Measurements from ENCODE around the gene EYS. TPM values are rescaled to one million over a fixed set of nuclear protein-coding genes. Genes with fewer than 3 reads are reported as not detected.

EYS gene
- total and polyA plus RNA-seq, 2 of the 8 experiments (the other 6 are each of a cell fraction or from before 2014, with no cell fraction given) = 0.05 to 0.13 TPM

DNA sequence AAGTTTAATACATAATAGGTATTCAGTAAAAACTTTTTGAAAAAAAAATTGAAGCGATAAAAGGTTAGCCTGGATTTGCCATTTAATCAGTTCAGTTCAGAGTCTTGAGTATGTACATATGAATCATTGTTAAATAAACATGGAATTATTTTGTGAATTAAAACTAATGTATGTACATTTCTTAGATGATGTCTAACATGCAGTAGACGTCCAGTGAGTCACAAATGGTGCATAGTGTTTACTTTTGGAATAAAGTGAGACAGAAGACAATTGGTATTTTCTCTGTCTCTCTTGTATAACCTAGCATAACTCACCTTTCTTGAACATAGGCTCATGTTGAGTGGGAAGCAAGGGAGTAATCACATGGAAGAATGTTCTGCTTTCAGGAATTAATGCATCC lies 83.5 kb downstream of the EYS start:
- FAIRE-seq = no peak
- 91% methylated on average over 2 of the region's 2 CpGs; no CpG with 5 or more reads in 1 of the 2 experiments for WGBS, 2 experiments (ENCODE audit: extremely low coverage in 1 of 2, insufficient coverage in 1 of 2, insufficient read length in 1 of 2, insufficient replicate concordance in 2 of 2, low coverage in 1 of 2, low lambda C conversion rate in 2 of 2, missing lambda C conversion rate in 1 of 2)
- POLR2A ChIA-PET (ENCODE audit: partially characterized antibody) = no interaction called here
- no peak for TF ChIP-seq CBX5 (IDR thresholded peaks at IDR 0.05; ENCODE audit: low read depth, low read length)
- TF ChIP-seq SIRT6 (IDR thresholded peaks at IDR 0.05; ENCODE audit: low read length) = no peak
- TF ChIP-seq, protein P1, sequence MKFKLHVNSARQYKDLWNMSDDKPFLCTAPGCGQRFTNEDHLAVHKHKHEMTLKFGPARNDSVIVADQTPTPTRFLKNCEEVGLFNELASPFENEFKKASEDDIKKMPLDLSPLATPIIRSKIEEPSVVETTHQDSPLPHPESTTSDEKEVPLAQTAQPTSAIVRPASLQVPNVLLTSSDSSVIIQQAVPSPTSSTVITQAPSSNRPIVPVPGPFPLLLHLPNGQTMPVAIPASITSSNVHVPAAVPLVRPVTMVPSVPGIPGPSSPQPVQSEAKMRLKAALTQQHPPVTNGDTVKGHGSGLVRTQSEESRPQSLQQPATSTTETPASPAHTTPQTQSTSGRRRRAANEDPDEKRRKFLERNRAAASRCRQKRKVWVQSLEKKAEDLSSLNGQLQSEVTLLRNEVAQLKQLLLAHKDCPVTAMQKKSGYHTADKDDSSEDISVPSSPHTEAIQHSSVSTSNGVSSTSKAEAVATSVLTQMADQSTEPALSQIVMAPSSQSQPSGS (IDR thresholded peaks at IDR 0.05; ENCODE audit: low read length) = no peak
- no peak for TF ChIP-seq ZNF274 (IDR thresholded peaks at IDR 0.05; ENCODE audit: borderline replicate concordance, extremely low read depth, low read length)
- no peak for TF ChIP-seq CTBP2 (IDR thresholded peaks at IDR 0.05; ENCODE audit: borderline replicate concordance, insufficient read depth, insufficient read length, low read length)
- TF ChIP-seq EGR1 (IDR thresholded peaks at IDR 0.05; ENCODE audit: borderline replicate concordance, low read depth, low read length) = no peak
- TF ChIP-seq TEAD4 (IDR thresholded peaks at IDR 0.05; ENCODE audit: low read depth, low read length) = no peak
- no peak for TF ChIP-seq POLR2A (IDR thresholded peaks at IDR 0.05; ENCODE audit: control extremely low read depth in 1 of 2, low read depth in 2 of 2, low read length in 2 of 2)
- TF ChIP-seq KDM5A (IDR thresholded peaks at IDR 0.05; ENCODE audit: low read length) = no peak
- TF ChIP-seq SIX5 (IDR thresholded peaks at IDR 0.05; ENCODE audit: low read depth, low read length) = no peak
- no peak for TF ChIP-seq BACH1 (IDR thresholded peaks at IDR 0.05; ENCODE audit: low read length)
- no peak for TF ChIP-seq NANOG (IDR thresholded peaks at IDR 0.05; ENCODE audit: insufficient read depth, low read depth, low read length, poor library complexity, severe bottlenecking)
- no peak for TF ChIP-seq CBX8 (IDR thresholded peaks at IDR 0.05; ENCODE audit: borderline replicate concordance, low read depth, low read length)
- no peak for TF ChIP-seq SUZ12 (IDR thresholded peaks at IDR 0.05; ENCODE audit: low read length)

More for the DNA sequence above, 83.5 kb downstream of the EYS start:
- Histone ChIP-seq H2BK20ac (ENCODE audit: low read length) (no peak overlapping the region), H3K18ac (ENCODE audit: extremely low read depth, low read length) (no peak overlapping the region), H2BK15ac (ENCODE audit: low read length) (no peak overlapping the region), H3K27ac (ENCODE audit: low read depth, low read length) (no peak overlapping the region), H3K14ac (ENCODE audit: insufficient read length) (no peak overlapping the region), H2AK5ac (ENCODE audit: low read depth, low read length) (no peak overlapping the region), H4K5ac (ENCODE audit: insufficient read length, low read depth, low read length) (no peak overlapping the region), H3K79me1 (ENCODE audit: low read depth, low read length) (no peaks in the 10 kb centered on the region), H3K36me3 (ENCODE audit: control insufficient read depth in 2 of 4, insufficient read depth in 4 of 4, low read length in 3 of 4) (no peaks in the 10 kb centered on the region), H2BK120ac (replicated peaks; ENCODE audit: low read depth, low read length) (no peak overlapping the region), H3K4me3 (ENCODE audit: extremely low read depth in 1 of 4, insufficient read depth in 2 of 4, low read depth in 3 of 4, low read length in 4 of 4) (no peak overlapping the region), H4K8ac (ENCODE audit: extremely low read depth, insufficient read depth, low read length) (no peak overlapping the region), H3K23me2 (ENCODE audit: low read depth, low read length) (no peaks in the 10 kb centered on the region), H3K23ac (ENCODE audit: insufficient read length) (no peak overlapping the region), H3K4ac (replicated peaks; ENCODE audit: insufficient read length, low read depth, low read length) (no peak overlapping the region), H2AFZ (ENCODE audit: low read length) (no peak overlapping the region), H3K4me2 (ENCODE audit: insufficient read depth in 1 of 2, low read depth in 2 of 2, low read length in 2 of 2) (no peak overlapping the region), H4K91ac (replicated peaks; ENCODE audit: insufficient read length, low read length) (no peak overlapping the region), H3K4me1 (replicated peaks in 1 of 4; ENCODE audit: control insufficient read depth in 3 of 4, insufficient read depth in 4 of 4, low read length in 3 of 4) (no peaks in the 10 kb centered on the region), H3K56ac (replicated peaks; ENCODE audit: insufficient read length, low read depth, low read length) (no peak overlapping the region), H3K27me3 (replicated peaks in 1 of 4; ENCODE audit: control insufficient read depth in 3 of 4, extremely low read depth in 1 of 4, insufficient read depth in 3 of 4, low read length in 3 of 4) (no peaks in the 10 kb centered on the region), H2BK5ac (ENCODE audit: low read depth, low read length) (no peak overlapping the region), H3K79me2 (ENCODE audit: control insufficient read depth in 1 of 2, insufficient read depth in 2 of 2, low read length in 2 of 2) (no peaks in the 10 kb centered on the region), H3K9me3 (ENCODE audit: insufficient read depth in 2 of 2, low read depth in 1 of 2, low read length in 1 of 2) (peaks cover 0 to 4% of the 10 kb centered on the region in 2 experiments; a peak in 1 of 4 replicates), H3K9ac (replicated peaks in 1 of 4; ENCODE audit: extremely low read depth in 1 of 4, low read depth in 3 of 4, low read length in 3 of 4) (no peak overlapping the region), H2BK12ac (ENCODE audit: low read depth, low read length) (no peak overlapping the region), H4K20me1 (replicated peaks in 1 of 2; ENCODE audit: control insufficient read depth in 1 of 2, insufficient read depth in 2 of 2, low read length in 2 of 2) (no peaks in the 10 kb centered on the region)
- no peak for DNase-seq (ENCODE audit: low read depth in 1 of 2, low spot score in 2 of 2)
- CTCF ChIA-PET (ENCODE audit: partially characterized antibody) = no interaction called here

All from H1 (cell line).